HG02840 (cell line): ENCODE data around the gene GHITM.
"Not testable (repeated sequence)": the region's sequence is repeated elsewhere in the genome, so short reads cannot be mapped to it uniquely, and the experiment has no call there.

Experiments
- ATAC-seq: cut with Tn5 transposase; IDR thresholded peaks from one replicate; pipeline ENCODE4 v1.9.1; 2021; ENCODE audit warnings: mild to moderate bottlenecking, moderate library complexity, moderate number of reproducible peaks; ENCODE audit not compliant: unreplicated experiment, low FRiP score

GHITM gene, protein sequence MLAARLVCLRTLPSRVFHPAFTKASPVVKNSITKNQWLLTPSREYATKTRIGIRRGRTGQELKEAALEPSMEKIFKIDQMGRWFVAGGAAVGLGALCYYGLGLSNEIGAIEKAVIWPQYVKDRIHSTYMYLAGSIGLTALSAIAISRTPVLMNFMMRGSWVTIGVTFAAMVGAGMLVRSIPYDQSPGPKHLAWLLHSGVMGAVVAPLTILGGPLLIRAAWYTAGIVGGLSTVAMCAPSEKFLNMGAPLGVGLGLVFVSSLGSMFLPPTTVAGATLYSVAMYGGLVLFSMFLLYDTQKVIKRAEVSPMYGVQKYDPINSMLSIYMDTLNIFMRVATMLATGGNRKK

DNA sequence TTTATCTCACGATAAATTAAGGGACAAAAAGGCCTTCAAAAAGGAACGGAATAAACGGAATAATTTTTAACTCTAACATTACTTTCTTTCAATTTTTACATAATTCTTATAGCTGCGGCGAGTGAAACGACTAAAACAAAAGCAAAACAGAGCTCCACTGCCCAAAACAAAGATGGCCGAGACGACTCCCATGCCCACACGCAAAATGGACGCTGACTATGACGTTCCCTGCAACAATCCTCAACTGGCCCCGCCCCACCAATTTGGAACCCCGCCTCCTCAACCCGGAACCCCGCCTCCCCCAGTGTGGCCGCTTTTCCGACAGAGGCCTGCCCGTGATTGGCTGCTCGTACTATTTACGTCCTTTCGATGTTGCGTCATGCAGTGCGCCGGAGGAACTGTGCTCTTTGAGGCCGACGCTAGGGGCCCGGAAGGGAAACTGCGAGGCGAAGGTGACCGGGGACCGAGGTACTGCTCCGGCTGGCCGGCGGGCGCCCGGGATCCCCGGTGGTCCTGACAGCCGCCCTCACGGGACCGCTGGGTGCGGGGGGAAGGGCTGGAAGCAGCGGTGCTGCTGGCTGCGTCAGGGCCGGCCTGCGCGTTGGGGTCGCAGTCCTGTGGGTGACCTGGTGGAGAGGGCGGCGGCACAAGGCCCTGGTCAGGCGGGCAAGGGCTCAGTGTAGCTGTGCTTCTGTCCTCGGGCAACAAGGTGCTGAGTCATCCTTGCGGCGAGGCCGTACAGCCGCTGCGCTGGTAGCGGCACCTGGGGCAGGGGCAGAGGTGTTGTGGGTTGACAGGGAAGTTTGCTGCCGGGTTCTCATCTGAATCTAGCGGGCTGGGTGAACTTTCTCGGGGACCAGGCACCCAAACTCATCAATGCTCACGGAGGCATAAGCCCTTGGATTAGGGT is at the start of gene GHITM:
TSS of gene GHITM (plus strand) at position 384 of the 910 bp plus-strand sequence. CDS start 1,992 bp downstream, outside the sequence.
- peak; percentile 98 for ATAC-seq

DNA sequence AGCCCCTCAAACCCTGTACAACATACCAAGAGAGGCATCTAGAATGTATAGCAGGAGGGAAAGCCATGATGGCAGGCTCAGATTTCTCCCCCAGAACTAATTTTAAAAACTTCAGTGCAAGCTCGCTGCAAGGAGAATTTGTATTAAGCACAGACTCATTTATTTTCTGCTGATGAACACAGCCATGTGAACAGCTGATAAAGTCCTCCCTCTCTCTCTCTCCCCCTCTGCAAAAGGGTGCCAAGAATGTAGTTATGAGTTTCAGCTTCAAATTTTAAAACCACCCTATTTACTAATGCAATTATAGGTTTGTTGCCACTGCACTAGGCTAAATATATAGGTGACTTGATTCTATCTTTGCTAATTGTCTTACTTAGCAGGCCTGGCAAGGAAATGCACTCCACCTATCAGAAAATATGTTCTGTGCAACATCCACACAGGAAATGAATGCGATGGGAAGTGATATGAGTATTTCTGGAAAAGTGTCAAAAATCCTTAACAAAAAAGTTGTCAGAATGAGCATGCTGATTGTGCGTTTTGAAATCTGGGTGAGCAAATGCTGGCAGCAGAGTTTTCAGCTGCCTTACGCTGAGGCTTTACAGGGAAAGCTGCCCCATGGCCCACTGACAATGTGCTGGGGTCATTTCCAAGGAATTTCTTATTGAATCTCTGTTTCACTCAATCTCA is 43.4 kb upstream of the GHITM start:
- no peak for ATAC-seq

DNA sequence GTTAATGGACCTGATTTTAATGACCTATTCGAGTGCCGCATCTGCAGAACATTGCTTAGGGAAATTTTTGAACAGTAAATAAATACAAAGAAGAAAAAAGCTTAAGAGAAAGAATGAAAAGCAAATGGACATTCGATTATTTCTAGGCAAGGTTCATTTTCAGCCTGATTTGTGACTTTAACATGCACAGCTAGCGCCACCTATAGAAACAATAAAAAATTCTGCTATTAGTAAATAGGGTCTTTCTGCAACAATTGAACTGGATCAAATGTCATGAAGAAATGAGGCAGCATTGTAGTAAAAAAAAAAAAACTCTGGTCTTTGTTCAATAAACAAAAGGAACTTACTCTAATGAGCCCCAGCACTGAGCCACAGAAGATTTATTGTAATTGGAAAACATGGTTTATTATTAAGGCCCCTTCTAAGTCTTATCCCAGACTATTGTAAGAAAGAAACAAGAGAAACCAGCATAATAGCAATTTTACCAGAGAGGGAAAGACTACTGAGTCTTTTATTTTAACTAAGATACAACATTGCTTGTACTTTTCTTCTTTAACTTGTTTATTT is 41.4 kb upstream of the GHITM start:
- ATAC-seq: no peak

DNA sequence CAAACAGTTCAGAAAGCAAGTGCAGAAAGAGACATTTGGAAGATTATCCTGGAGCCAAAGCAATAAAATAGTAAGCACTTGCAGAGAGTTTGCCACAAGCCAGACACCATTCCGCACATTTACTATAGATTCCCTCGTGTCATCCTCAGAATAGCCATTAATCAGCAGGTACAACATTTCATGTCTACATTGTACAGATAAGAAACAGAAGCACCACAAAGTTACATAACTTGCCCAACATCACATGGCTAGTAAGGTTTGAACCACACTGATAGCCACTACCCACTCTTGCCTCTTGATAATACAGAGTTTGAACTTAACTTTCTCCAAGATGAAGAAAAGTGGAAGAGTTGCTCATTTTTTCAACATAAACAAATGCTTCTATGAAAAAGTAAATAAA is 40.6 kb upstream of the GHITM start:
- ATAC-seq: no peak

DNA sequence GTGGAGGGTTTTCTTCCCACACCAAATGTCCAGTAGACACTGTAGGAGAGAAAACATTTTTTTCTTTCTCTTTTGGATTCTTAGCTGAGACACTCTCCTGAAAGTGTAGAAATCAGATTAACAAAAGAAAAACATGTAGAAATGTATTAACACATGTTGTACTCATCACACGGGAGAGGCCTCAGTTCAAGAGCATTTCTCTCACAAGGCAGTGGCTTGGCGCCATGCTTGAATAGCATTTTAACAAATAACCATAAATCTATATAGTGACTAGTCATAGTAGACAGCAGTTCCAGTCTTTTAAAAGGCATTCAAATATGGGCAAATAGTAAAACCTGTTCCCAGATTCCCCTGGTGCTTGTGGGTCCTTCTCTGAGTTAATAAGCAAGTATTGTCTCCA is 38.3 kb upstream of the GHITM start:
- ATAC-seq: no peak

DNA sequence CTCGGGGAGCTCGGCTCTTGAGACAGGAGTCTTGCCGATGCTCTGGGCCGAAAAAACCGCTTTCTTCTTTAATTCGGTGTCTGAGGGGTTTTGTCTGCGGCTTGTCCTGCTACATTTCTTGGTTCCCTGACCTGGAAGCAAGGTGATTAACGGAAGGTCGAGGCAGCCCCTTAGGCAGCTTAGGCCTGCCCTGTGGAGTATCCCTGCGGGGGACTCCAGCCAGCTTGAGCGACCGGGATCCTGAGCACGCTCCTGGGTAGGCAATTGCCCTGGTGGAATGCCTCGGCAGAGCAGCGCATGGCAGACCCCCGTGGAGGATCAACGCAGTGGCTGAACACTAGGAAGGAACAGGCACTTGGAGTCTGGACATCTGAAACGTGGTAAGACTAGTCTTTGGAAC is 30.5 kb upstream of the GHITM start:
- ATAC-seq: no peak

DNA sequence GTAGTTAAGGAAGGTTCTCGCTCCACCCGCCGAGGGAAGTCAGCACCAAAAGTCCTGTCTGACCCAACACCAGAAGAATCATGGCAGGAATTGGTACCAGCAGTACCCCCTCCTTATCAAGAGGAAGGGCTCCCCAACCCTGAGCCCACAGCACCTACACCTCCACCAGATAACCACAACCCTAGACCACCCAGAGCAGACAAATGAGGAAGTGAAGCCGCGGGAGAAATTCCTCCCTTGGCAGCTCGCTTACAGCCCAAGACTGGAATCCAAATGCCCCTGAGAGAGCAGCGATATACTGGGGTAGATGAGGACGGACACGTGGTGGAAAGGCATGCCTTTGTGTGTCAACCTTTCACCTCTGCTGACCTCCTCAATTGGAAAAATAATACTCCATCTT is 29.5 kb upstream of the GHITM start:
- ATAC-seq: not testable (repeated sequence)

DNA sequence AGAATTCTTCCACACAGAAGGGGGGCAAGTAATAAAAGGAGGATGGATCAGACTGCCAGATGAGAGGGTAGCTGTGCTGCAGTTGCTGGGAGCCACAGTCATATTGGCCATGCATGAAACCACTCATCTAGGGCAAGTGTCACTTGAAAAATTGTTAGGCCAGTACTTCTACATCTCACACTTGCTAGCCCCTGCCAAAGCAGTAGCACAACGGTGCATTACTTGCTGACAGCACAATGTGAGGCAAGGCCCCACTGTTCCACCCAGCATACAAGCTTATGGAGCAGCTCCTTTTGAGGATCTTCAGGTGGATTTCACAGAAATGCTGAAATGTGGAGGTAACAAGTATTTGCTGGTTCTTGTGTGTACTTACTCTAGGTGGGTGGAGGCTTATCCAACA is 25.8 kb upstream of the GHITM start:
- not testable (repeated sequence) for ATAC-seq

DNA sequence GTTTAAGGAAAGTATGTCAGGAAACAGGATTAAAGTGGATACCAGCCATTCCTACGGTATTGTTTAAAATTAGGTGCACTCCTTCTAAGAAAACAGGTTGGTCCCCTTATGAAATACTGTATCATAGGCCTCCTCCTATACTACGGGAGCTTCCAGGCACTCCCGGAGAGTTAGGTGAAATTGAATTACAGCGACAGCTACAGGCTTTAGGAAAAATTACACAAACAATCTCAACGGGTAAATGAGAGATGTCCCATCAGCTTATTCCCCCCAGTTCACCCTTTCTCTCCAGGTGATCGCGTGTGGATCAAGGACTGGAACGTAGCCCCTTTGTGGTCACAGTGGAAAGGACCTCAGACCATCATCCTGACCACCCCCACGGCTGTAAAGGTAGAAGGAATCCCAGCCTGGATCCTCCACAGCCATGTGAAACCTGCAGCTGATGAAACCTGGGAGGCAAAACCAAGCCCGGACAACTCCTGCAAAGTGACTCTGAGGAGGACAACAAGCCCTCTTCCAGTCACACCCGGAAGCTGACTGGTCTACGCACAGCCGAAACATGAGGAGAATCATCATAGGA is 25.1 kb upstream of the GHITM start:
- no peak for ATAC-seq

DNA sequence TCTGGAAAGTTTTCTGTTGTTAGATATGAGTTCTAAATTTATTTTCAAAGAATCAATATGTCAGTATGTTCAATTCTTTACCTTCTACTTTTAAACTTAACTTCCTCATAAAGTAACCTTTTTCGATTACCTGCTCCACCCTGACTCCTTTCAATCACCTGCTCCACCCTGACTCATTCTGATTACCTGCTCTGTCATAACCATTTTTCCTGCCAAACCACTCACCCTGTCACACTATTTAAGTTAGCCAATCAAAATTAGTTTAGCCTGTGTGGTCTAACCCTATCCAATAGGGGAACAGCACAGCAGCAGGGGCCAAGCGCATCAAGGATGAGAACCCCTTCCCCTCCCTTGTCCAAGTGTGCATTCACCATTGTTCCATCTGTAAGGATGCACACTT is 22.1 kb upstream of the GHITM start:
- ATAC-seq: not testable (repeated sequence)

DNA sequence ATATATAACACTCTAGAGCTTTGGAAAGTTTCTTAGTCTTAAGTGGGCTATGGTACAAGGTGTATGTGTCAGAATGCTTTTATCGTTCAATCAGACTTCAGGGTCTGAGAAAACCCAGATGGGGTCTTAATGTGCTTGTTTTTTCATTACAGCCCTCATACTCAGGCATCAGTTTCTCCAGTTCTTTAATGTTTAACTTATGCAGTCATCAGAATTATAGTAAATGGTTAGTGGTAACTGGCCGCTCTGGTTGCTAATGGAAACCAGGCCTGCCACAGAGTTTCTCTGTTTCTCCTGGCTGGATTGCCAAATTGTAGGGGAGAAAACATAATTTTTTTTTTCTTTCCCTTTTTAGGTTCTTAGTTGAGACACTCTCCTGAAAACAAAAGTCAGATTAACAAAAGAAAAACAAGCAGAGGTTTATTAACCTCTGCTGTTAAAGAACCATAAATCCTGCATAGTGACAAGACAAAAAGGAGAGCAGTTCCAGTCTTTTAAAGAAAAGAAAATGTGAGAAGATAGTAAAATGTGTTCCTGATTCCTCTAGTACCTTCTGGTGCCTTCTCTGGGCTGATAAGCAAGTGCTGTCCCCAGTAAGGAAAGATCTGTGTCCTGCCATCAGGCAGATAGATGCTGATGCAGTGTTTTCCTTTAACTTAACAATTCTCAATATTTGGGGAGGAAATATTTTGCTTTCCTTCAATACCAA is 21.5 kb upstream of the GHITM start:
- no peak for ATAC-seq

DNA sequence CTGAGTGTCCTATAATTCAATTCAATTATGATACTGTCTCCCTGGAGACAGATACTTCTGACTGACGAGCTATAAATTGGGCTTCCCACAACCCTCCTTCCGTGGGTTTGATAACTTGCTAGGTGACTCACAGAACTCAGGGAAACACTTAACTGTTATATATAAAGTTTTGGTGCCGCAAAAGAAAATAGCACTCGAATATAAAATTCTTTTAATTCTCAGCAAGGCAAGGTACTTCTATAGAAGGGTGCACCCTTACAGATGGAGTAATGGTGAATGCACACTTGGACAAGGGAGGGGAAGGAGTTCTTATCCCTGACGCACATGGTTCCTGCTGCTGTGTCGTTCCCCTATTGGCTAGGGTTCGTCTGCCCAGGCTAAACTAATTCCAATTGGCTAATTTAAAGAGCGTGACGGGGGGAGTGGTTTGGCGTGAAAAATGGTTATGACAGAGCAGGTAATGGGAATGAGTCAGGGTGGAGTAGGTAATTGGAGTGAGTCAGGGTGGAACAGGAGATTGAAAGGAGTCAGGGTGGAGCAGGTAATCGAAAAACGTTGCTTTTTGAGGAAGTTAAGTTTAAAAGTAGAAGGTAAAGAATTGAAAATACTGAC is 20.8 kb upstream of the GHITM start:
- ATAC-seq: no peak

DNA sequence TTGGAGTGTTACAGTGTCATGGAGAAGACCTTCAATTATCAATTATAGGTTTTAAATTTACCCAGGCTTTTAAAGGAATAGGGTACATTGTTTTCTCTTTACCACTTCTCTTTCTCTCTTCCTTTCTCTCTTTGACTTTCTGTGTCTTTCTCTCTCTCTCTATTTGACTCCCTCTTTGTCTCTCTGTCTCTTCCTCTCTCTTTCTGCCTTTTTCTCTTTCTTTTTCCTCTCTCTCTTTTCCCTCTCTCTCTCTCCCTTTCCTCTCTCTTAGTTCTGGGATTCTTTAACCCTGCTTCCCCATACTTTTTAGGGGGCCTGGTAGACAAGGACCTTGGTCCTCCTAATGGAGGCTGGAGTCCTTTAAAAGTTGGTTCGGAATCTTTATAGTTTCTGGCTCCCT is 15.9 kb upstream of the GHITM start:
- no peak for ATAC-seq

DNA sequence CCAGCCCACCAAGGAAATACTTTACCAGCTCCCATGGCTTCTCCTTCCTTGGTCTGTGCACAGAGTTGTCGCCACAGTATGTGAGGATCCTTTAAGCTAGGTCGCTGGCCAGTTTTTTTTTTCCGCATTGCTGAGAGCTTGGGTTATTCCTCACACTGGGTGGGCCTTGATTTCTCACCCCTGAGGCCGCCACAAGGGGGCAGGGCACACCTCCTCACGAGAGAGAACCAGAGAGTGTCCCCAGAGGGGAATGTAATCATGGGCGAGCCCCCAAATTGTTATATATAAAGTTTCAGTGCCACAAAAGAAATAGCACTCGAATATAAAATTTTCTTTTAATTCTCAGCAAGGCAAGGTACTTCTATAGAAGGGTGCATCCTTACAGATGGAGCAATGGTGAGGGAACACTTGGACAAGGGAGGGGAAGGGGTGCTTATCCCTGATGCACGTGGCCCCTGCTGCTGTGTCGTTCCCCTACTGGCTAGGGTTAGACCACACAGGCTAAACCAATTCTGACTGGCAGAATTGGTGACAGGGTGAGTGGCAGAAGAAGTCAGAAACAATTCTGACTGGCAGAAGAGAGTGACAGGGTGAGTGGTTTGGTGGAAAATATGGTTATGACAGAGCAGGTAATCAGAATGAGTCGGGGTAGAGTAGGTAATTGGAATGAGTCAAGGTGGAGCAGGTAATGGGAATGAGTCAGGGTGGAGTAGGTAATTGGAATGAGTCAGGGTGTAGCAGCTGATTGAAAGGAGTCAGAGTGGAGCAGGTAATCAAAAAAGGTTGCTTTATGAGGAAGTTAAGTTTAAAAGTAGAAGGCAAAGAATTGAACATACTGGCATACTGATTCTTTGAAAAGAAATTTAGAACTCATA is 13.2 kb upstream of the GHITM start:
- ATAC-seq: not testable (repeated sequence)

DNA sequence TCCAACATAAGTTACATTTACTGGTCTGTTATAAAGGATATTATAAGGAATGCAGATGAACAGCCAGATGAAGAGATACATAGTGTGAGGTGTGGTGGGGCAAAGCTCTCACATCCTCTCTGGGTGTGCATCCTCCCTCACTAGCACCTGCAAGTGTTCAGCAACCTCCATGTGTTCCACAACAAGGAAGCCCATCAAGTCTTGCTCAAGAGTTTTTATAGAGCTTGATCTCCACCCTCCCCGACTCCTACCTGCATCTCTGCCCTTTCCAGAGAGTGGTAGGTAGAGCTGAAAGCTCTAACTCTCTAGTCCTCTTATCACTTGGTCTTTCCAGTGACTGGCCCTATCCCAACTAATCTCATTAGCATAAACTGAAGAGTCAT is 12.5 kb upstream of the GHITM start:
- no peak for ATAC-seq

DNA sequence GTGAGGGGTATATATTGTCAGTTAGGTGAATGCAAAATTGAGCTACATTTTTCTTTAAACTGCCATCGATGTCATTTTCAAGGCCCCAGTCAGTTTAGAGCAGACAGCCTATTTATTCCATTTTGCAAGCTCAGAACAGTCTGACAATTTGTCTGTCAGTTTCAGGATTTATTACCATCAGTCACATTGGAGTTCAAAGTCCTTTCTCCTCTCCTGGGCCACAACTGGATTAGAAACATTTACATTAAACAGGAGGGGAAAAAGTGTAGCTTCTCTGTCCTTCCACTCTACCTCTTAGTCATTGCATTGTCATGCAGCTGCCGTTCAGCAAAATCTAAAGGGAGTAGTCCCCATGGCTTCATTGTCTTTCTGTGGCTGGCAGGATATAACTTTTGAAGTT is 3.5 kb upstream of the GHITM start:
- no peak for ATAC-seq

DNA sequence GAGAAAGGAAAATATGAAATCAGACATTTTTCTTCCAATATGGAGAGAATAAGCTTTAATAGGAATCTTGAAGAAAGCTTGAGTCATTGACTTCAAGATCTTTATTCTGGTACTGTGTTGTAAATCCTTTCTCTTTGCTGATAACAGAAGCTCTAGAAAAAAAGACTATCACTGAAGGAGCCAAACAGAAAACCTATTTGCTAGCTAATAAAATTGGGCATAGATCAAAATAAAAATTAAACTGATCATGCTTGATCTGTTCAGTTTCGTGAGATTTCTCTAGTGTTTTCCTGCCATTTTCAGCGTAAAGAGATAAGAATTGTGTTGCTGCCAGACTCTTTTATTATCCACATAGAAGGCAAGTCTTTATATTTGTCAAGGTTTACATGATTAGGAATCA is 1.5 kb upstream of the GHITM start:
- no peak for ATAC-seq

DNA sequence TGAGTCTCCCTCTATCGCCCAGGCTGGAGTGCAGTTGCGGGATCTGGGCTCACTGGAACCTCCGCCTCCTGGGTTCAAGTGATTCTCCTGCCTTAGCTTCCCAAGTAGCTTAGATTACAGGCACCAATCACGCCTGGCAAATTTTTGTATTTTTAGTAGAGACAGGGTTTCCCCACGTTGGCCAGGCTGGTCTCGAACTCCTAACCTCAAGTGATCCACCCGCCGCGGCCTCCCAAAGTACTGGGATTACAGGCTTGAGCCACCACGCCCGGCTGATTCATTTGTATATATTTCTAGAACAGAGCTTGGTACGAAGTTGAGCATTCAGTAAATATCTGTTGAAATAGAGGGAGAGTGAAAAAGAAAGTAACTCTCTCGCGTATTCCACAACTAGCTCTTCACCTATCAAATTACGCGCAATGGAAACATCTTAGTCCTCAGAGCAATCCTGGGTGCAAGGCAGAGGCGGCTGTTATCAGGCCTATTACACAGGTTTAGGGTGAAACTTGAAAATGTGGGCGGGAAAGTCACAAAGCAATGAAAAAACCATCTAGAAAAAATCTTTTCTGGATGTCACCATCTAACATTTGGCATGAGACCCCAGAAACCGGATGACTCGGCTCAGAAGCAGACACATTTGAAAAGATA is 707 bp upstream of the GHITM start:
- ATAC-seq: no peak
